B cell (primary cell): ENCODE measurements around the gene PRTG. TPM values are rescaled to one million over a fixed set of nuclear protein-coding genes. Genes with fewer than 3 reads are reported as not detected.

ENCODE experiments used
- ATAC-seq: fragments of 200-7000 bp; cut with Tn5 transposase; one replicate; pipeline ENCODE4 v1.10.0; 2021; ENCODE audit warnings: low read depth, mild to moderate bottlenecking, moderate number of reproducible peaks, moderate library complexity
- CTCF ChIA-PET: fragments of 350-600 bp; sonication (Branson Sonifier 250); formaldehyde crosslinking; loops from one replicate; lab custom pipeline; 2021; ENCODE audit warnings: antibody characterized with exemption, inconsistent platforms; lab: Charles Lee
- POLR2A ChIA-PET: fragments of 350-600 bp; sonication (Branson Sonifier 250); formaldehyde crosslinking; loops from one replicate; lab custom pipeline; 2021; ENCODE audit warnings: antibody characterized with exemption; lab: Charles Lee
- DNase-seq: peaks from one replicate; pipeline ENCODE4 v3.0.0; 2013
- H2AFZ ChIP-seq: 2 replicates; pipeline ENCODE4 v1.6.1; 2012; ENCODE audit warnings: mild to moderate bottlenecking, low read depth, low read length; ENCODE audit not compliant: insufficient read depth, poor library complexity, severe bottlenecking
- H3K27ac ChIP-seq, 2 donors: 1 replicate in 1 of 2; 2 replicates in 1 of 2; pipeline ENCODE4 v1.5.1; 2012 to 2013; ENCODE audit warnings: low read length in 2 of 2, mild to moderate bottlenecking in 2 of 2, moderate library complexity in 1 of 2
- H3K27me3 ChIP-seq, 4 experiments: fragments of 200-600 bp in 1 of 4; sonication (generic) in 1 of 4; replicated peaks in 1 of 4; 1 replicate in 2 of 4; 2 replicates in 2 of 4; pipeline versions ENCODE4 v1.6.1 to v1.7.0; 2013 to 2016; ENCODE audit warnings: low read length in 3 of 4, mild to moderate bottlenecking in 2 of 4, mixed read lengths in 1 of 4, moderate library complexity in 1 of 4; ENCODE audit not compliant: insufficient read depth in 4 of 4, control insufficient read depth in 3 of 4; ENCODE audit errors: control extremely low read depth in 1 of 4
- H3K36me3 ChIP-seq, 2 experiments: replicated peaks in 1 of 2; 1 replicate in 1 of 2; 2 replicates in 1 of 2; pipeline versions ENCODE4 v1.6.1 to v1.7.1; 2013; ENCODE audit warnings: low read length in 1 of 2; ENCODE audit not compliant: insufficient read depth in 2 of 2, control insufficient read depth in 1 of 2; ENCODE audit errors: control extremely low read depth in 1 of 2, extremely low read depth in 1 of 2
- H3K4me1 ChIP-seq, 2 donors: fragments of 200-600 bp in 1 of 2; sonication (generic) in 1 of 2; 1 replicate in 1 of 2; 2 replicates in 1 of 2; pipeline versions ENCODE4 v1.5.1 to v1.6.1; 2013 to 2017; ENCODE audit warnings: low read length in 2 of 2; ENCODE audit not compliant: control insufficient read depth in 2 of 2, insufficient read depth in 2 of 2
- H3K4me2 ChIP-seq: replicated peaks from 2 replicates; pipeline ENCODE3; 2012; ENCODE audit warnings: mild to moderate bottlenecking, low read depth, low read length; ENCODE audit not compliant: poor library complexity, severe bottlenecking
- H3K4me3 ChIP-seq, 5 experiments: fragments of 200-600 bp in 1 of 5; sonication (generic) in 1 of 5; 1 replicate in 3 of 5; 2 replicates in 2 of 5; pipeline versions ENCODE4 v1.5.1 to v1.7.0; 2011 to 2016; ENCODE audit warnings: low read length in 4 of 5, mild to moderate bottlenecking in 4 of 5, low read depth in 2 of 5, control low read depth in 1 of 5, moderate library complexity in 1 of 5; ENCODE audit not compliant: insufficient read depth in 1 of 5; ENCODE audit errors: control extremely low read depth in 1 of 5, extremely low read depth in 1 of 5
- H3K79me2 ChIP-seq: fragments of 200-600 bp; sonication (generic); one replicate; pipeline ENCODE4 v1.6.0; 2016; ENCODE audit warnings: low read length; ENCODE audit not compliant: control insufficient read depth, insufficient read depth
- H3K9ac ChIP-seq: fragments of 200-600 bp; sonication (generic); 2 replicates; pipeline ENCODE4 v1.6.1; 2017; ENCODE audit warnings: mild to moderate bottlenecking, low read length, moderate library complexity
- H3K9me3 ChIP-seq, 3 donors: one replicate each; pipeline versions ENCODE4 v1.6.1 to v1.7.1; 2013; ENCODE audit warnings: low read length in 2 of 3; ENCODE audit not compliant: control insufficient read depth in 2 of 3, insufficient read depth in 1 of 3; ENCODE audit errors: control extremely low read depth in 1 of 3
- H4K20me1 ChIP-seq: 2 replicates; pipeline ENCODE4 v1.6.0; 2012; ENCODE audit warnings: mild to moderate bottlenecking, low read length; ENCODE audit not compliant: insufficient read depth, control insufficient read depth, poor library complexity, severe bottlenecking
- H3K27ac Mint-ChIP-seq: one replicate; pipeline ENCODE4 v1.8.0; 2021; ENCODE audit warnings: mixed read lengths
- H3K27me3 Mint-ChIP-seq: one replicate; pipeline ENCODE4 v1.8.0; 2021; ENCODE audit warnings: mixed read lengths
- H3K4me1 Mint-ChIP-seq: one replicate; pipeline ENCODE4 v1.8.0; 2021; ENCODE audit warnings: mixed read lengths
- H3K4me3 Mint-ChIP-seq: one replicate; pipeline ENCODE4 v1.8.0; 2021; ENCODE audit warnings: mixed read lengths
- H3K9me3 Mint-ChIP-seq: one replicate; pipeline ENCODE4 v1.8.0; 2022; ENCODE audit warnings: mixed read lengths; ENCODE audit not compliant: insufficient read depth
- CTCF ChIP-seq: fragments of 200-600 bp; IDR thresholded peaks from one replicate; pipeline ENCODE4 v1.8.0; 2022; ENCODE audit warnings: antibody characterized with exemption, mild to moderate bottlenecking
- EZH2 ChIP-seq: IDR thresholded peaks from 2 replicates; pipeline ENCODE4 v1.6.1; 2012; ENCODE audit warnings: borderline replicate concordance, low read depth, mild to moderate bottlenecking, moderate library complexity, low read length; ENCODE audit not compliant: insufficient read depth, poor library complexity, severe bottlenecking
- WGBS: methylation state at CpG from one replicate; pipeline ENCODE4 v1.1.5; 2013; ENCODE audit warnings: missing lambda C conversion rate; ENCODE audit not compliant: insufficient coverage; 5-methylcytosine and 5-hydroxymethylcytosine counted together
- intact Hi-C: fragments of 100-400 bp; cut with micrococcal nuclease; formaldehyde crosslinking; loops from one replicate; pipeline ENCODE4 v1.10.0; 2022
- polyA plus RNA-seq: library from polyadenylated mRNA; depleted of rRNA; stranded (reverse); fragments of >200 nt; gene quantifications from 2 replicates; pipeline ENCODE4 v1.2.3, GENCODE V29; 2012
- total RNA-seq, 2 donors: library from RNA; stranded (reverse); fragments of 120-200 nt in 1 of 2; gene quantifications; 1 replicate in 1 of 2; 2 replicates in 1 of 2; pipeline versions ENCODE4 v1.2.3 to v1.2.4, GENCODE V29; 2013 to 2022

The PRTG gene
- total and polyA plus RNA-seq, 2 donors (not counting 1 experiment from before 2014, with no cell fraction given) = not detected

GRCh38 chr15:55708720-55709119 is 34.2 kb downstream of the PRTG start:
- no peak overlapping the region for H3K27ac Mint-ChIP-seq
- Histone ChIP-seq H3K27ac (no peak overlapping the region), H3K9ac (no peak overlapping the region), H3K36me3 (no peaks in the 10 kb centered on the region), H3K9me3 (no peaks in the 10 kb centered on the region), H3K4me3 (no peak overlapping the region), H4K20me1 (no peaks in the 10 kb centered on the region), H3K4me2 (no peak overlapping the region), H2AFZ (no peak overlapping the region), H3K79me2 (no peaks in the 10 kb centered on the region), H3K4me1 (no peaks in the 10 kb centered on the region), H3K27me3 (peaks cover 0 to 1% (median 0%) of the 10 kb centered on the region in 4 experiments)
- ChIA-PET POLR2A (no interaction called here), CTCF (no interaction called here)
- TF ChIP-seq CTCF (no peak), EZH2 (no peak)
- intact Hi-C loops = no loop called here
- H3K27me3 Mint-ChIP-seq = peaks cover 3% of the 10 kb centered on the region
- DNase-seq (no peak), ATAC-seq (no peak)
- no peak overlapping the region for H3K4me3 Mint-ChIP-seq
- no peaks in the 10 kb centered on the region for H3K4me1 Mint-ChIP-seq
- WGBS = no CpG with 5 or more reads among the region's 8 CpGs
- H3K9me3 Mint-ChIP-seq = no peaks in the 10 kb centered on the region

- Histone ChIP-seq H3K4me2 (no peak overlapping the region), H3K79me2 (no peaks in the 10 kb centered on the region), H3K4me3 (no peak overlapping the region), H3K9me3 (no peaks in the 10 kb centered on the region), H3K4me1 (no peaks in the 10 kb centered on the region), H3K27me3 (peaks cover 0 to 3% (median 0%) of the 10 kb centered on the region in 4 experiments), H3K27ac (no peak overlapping the region), H3K36me3 (no peaks in the 10 kb centered on the region), H3K9ac (no peak overlapping the region), H4K20me1 (no peaks in the 10 kb centered on the region), H2AFZ (no peak overlapping the region)
- ChIA-PET CTCF (no interaction called here), POLR2A (no interaction called here)
- Mint-ChIP-seq H3K27me3 (peaks cover 3% of the 10 kb centered on the region), H3K4me1 (no peaks in the 10 kb centered on the region), H3K27ac (no peak overlapping the region), H3K4me3 (no peak overlapping the region), H3K9me3 (no peaks in the 10 kb centered on the region)
- TF ChIP-seq CTCF (no peak), EZH2 (no peak)
- intact Hi-C loops = no loop called here
- ATAC-seq = no peak
- 100% methylated on average over 1 of the region's 4 CpGs for WGBS
- DNase-seq = no peak
These were observed 35.0 kb downstream of the PRTG start for GRCh38 chr15:55707951-55708350.
